ENCODE measurements around the gene IRX3.
"Not testable (repeated sequence)": the region's sequence is repeated elsewhere in the genome, so short reads cannot be mapped to it uniquely, and the experiment has no call there.

Gene IRX3

GRCh38 chr16:54275956-54276355, 10.6 kb downstream of the IRX3 start:
- DNase-seq (ENCODE audit: low spot score): no peak

DNA sequence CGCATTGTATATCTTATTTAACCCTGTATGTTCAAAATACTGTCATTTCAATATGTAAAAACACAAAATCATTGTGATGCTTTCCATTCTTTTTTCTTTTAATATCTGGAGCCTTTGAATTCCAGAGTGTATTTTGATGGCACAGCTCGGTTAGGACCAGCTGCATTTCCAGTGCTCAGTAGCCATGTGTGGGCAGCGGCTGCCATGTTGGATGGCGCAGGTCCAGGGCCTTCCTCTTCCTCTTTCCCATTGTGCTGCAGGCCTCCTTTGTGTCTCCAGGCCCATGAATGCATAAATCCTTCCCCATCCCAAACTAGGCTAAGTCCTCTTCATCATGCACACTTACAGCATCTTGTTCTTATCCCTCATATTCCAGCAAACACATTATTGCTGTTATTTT, 13.0 kb downstream of the IRX3 start:
- DNase-seq (ENCODE audit: low spot score): no peak

- no peak for DNase-seq (ENCODE audit: low spot score)
Observed at GRCh38 chr16:54270711-54271110, 15.9 kb downstream of the IRX3 start.

- DNase-seq (ENCODE audit: low spot score): no peak
Observed at GRCh38 chr16:54269461-54269860, 17.1 kb downstream of the IRX3 start.

DNA sequence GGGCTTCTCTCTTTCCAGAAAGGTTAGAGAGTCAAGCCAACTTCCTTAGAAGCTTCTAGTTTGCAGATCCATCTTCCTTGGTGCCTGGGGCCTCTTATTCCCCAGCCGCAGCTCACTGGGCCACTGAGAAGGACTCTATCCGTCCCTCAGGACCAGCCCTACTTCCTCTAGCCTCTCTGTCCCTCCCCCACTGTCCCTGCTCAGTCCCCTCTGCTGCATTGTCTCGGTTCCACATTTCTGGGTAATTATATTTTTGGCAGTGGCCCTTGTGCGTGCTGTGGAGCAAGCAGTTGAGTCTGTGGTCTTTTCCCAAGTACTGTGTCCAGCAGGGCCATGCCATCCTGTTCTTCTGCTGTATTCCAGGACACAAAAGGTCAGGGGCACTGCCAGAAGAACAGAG, 17.8 kb downstream of the IRX3 start:
- DNase-seq (ENCODE audit: low spot score): no peak

DNA sequence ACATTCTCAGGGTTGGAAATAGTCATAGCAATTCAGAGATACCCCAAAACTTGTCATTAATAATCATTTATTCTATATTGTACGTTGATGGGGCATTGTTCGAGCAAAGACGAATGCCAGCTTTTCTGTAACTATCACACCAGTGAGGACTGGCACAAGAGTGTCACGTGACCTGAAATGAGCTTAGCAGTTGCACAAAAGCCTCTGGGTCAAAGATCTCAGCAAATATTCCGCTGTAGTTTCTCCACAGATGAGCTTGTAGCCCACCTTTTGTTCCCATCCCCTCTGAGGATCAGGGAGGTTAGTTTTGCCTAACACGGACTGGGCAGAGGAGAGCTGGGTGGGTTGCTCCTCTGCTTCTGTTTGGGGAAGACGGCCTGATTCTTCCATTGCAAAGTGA, 18.2 kb downstream of the IRX3 start:
- no peak for DNase-seq (ENCODE audit: low spot score)

DNA sequence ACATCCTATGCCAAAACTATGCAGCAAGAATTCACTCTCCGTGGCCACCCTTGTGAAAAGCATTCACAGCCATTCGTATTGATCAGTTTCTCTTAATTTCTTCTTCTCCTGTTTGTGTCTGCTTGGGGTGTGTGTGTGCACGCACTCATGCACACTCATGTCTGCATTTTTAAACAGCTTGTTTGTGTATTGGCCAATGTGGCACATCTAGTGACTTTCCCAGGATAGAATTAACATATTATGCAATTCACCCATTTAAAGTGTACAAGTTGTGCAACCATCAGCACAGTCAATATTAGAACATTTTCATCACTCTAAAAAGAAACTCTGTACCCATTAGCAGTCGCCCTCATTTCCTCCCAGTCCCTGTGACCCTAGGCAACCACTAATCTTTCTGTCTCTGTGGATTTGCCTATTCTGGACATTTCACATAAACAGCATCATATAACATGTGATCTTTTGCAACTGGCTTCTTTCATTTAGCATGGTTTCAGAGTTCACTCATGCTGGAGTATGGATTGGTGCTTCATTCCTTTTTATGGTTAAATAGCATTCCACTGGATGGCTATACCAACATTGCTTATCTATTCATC, 20.1 kb downstream of the IRX3 start:
- DNase-seq (ENCODE audit: low spot score): no peak

GRCh38 chr16:54265575-54266107, 20.9 kb downstream of the IRX3 start:
- DNase-seq (ENCODE audit: low spot score): no peak

DNA sequence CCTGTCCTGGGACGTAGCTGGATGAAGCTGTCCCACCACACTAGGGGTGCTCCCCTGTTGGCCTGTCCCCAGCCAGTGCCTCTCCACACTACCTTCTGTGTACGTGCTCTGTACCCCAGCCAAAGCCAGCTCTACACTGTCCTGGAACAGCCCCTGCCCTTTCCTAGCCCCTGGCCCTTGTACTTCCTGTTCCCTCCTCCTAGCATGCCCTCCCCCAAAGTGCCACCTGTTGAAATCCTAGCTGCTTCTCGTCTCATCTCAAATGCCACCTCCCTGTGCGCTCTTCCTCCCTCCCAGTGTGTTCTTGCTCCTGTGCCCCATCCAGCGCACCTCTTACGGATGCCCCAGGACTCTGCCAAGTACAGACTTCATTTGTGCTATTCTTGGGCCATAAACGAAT, 33.5 kb downstream of the IRX3 start:
- no peak for DNase-seq (ENCODE audit: low spot score)

DNA sequence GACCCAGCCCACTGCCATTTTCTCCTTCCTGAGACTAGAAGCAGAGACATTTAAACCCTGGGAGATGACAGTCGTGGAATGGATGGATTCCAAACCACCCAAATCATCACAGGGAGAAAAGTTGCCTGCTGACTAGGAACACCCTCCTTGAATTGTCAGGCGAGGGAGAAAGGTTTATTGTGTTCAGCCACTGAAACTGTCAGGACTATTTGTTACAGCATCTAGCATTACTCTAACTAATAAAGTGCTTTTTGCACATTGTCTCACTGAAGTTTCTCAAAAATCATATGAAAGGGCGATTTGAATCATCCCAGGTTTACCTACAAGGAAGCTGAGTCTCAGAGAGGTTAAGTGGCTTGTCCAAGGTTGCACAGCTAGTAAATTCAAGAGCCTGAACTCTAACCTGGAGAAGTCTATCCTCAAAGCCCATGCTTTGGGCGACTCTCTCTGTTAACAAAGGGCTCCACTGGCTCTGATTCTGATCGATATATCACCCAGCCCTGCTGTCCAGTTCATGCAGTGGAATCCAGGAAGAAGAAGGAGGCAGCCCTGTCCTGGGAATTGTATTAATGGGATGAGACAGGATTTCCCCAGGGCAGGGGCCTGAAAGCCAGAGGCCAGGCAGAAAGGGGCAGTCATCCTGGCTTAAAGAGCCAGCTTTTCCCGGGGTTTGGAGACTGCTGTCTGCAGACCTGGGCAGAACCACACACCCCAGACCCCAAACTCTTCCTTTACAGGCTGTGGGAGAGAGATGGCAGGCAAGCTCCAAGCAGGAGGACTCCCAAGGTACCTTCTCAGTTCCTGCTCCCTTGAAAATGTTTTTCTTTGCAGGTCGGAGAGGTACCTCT, 37.5 kb downstream of the IRX3 start:
- DNase-seq (ENCODE audit: low spot score): no peak

- DNase-seq (ENCODE audit: low spot score): not testable (repeated sequence)
Observed at GRCh38 chr16:54247705-54248104, 38.9 kb downstream of the IRX3 start.

DNA sequence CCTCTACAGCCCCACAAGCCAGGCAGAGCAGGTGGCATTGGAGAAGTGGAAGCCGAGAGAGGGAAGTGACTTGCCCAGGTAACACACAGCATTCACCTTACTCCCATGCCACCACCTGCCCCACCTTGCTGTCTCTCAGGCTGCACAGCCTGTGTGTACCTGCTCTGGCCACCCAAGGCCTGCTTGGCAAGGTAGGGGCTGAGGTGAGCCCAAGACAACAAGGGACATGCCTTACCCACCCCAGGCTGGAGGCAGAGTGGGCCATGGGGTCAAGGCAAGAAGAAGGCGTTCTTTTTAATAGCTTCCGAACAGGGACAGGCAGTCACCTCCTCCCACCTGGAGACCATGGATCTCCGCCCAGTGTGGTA, 40.1 kb downstream of the IRX3 start:
- no peak for DNase-seq (ENCODE audit: low spot score)

DNA sequence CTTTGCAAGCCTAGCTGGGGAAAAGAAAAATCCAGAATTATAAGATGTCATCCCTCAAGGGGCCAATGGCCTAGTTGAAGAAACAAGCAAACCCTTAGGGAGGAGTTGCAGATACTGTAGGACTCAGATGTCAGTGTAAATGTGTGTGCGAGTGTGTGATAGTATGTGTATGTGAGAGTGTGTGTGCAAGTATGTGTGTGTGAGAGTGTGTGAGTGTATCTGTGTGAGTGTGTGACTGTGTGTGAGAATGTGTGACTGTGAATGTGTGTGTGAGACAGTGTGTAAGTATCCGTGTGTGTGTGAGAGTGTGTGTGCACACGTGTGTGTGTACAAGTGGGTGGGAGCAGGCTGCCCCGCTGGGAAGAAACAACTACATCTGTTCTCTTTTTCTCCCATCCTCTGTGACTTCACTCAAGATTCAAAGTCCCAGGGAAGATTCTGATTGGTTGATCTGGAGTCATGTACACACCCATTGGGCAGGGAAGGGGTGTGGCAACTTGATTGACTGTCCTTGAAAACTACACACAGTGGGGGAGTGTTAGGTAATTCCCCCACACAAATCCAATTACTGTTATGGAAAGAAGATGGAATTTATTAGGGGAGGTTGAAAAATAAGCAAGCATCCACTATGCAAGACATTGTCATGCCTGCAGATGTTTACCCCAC, 40.7 kb downstream of the IRX3 start:
- no peak for DNase-seq (ENCODE audit: low spot score)

DNA sequence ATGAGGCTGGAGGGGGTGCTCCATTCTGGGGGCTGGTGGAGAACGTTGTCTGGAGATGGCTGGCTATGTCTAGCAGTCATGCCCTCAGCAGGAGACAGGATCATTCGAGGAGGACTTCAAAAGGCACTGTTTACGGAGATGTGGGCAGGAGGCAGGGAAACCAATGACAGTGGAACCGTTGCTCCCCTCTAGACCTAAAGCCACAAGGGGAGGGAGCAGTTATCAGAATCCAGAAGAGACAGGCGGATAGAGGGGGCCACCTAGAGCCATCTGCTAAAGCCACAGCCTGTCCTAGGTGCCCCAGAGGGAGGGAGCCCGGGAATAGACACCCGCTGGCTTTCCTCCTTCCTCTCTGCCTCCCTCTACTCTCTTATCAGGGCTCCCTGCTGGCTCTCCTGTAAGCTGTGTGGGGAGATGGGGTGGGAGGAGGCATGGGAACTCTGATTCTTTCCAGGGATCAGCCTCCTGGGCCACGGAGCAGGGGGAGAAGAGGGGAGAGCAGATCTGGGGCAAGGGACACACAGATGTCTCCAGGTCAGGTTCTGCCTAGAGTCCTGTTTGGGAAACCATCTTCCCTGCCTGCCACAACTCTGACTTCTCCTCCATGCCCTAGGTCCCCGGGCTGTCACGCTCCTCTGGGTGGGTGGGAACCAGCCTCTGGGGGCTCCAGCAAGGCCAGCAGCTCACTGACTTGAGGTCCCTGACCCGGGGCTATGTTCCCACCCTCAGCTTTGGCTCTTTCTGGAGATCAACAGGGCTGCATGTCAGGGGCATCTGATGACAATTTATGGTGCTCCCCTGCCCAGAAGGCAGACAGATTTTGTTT, 42.3 kb downstream of the IRX3 start:
- no peak for DNase-seq (ENCODE audit: low spot score)

DNA sequence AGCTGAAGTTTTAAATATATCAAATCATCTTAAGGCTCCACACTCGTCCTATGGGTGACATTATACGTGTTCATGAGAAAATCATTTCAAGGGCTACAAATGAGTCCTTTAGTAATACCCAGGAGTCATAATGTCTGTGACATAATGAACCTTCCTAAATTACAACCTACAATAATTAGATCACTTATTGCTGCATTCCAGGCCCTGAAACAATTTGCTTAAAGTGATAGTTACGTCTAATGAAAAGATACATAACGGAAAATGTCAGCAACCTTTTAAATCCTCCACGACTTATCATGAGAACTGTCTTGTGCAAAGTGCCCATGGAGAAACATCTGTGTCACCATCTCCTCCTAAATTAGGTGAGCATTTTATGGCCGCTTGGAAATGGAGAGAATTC, 43.4 kb downstream of the IRX3 start:
- DNase-seq (ENCODE audit: low spot score): no peak

DNA sequence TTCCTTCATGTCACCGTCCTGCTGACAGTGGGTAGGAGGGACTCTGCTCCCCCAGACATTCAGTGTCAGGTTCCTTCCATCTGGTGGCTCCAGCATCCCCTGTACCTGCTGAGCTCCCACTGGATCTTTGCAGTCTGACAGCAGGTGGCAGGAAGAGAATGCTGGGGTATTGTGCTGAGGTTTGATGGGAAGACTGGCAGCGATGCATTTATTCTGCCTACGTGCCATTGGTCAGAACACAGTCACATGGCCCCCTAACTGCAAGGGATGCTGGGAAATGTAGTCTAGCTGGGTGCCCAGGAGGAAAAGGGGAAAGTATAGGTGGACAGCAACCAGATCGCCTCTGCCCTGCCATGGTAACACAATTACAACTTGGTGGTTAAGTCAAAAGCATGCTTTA, 44.4 kb downstream of the IRX3 start:
- DNase-seq (ENCODE audit: low spot score): peak; percentile 79

GRCh38 chr16:54241525-54241924, 45.1 kb downstream of the IRX3 start:
- DNase-seq (ENCODE audit: low spot score): peak; percentile 36

DNA sequence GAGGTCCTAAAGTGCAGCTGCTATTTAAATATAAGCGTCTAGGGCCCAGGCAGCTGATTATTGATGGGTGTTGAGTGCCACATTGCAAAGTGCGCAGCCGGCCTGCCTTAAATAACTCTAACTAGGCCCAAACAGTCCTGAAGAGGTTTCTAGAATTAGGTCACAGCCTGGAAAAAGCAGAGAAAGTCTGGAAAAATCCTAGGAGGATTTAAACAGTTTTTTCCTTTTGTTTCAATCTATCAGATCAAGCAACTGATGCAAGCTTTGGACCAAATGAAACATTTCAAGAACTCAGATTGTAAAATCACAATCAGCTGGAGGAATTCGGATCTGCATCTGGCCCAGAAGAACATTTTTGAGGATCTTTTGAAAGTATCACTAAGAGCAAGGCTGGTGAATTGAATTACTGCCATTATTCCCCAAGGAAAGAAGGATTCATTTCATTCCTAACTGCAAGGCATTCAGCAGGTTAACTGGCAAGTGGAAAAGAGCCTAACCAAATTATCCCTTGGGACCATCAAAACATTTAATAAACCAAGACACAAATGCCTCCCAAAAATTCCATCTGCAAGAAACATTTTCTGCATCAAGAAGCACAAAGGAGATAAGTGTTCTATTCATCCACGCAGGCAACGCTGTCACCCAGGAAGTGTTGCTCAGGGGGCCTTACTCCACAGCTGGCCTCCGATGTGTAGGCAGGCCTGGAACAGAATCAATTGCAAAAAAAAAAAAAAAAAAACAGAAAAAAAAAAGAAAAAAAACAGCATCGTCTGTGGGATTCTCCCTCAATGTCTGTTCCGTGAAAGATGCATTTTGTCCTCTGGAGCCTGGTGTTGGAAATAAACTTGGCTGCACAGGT, 46.1 kb downstream of the IRX3 start:
- DNase-seq (ENCODE audit: low spot score): no peak

DNA sequence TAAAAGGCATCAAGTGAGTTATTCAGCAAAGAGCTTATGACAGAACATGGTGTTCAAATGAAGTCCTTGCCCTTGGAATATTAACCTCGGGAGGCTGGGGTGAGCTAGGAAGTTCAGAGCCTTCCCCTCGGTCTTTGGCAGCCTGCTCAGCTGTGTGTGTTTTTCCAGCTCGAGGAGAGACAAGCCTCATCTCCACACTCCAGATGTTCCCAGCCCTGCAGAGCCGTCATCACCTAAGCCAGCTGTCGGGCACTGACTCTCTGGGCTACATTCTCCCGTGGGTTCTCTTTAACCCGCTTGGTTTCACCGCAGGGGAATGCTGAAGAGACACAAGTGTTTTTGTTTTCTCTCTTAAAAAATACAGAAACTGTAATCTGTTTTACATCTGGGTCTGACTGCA, 47.1 kb downstream of the IRX3 start:
- DNase-seq (ENCODE audit: low spot score): no peak

DNA sequence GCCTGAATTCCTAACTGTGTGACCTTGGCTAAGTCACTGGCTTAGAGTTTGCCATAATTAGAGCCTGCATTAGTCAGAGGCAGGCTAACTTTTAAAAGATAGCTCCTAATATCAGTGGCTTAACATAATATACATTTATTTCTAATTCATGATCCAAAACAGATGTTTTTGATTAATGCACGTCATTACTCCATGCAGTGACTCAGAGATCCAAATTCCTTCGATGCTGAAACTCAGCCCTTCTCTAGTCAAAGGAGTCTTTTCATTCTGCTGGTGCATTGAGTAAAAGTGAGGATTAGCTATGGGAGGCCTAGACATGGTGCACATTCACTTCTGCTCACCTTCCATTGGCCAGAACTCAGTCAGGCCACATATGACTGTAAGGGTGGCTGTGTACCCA, 49.8 kb downstream of the IRX3 start:
- DNase-seq (ENCODE audit: low spot score): no peak

DNA sequence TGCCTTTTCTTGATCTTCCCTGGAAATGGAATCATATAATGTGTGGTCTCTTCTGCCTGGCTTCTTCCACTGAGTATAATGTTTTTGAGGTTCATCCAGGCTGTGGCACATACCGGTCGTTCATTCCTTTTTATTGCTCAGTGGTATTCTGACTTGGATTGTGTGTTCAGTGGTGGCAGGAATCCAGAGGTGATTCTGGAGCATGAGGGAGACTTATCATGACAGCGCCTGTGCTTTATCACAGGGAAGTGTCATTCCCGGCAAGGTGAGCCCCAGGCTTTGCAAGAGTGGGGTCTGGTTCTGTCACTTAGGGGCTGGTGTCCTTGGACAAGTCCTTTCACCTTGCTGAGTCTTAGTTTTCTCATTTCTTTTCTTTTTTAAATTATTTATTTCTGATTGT, 53.0 kb downstream of the IRX3 start:
- no peak for DNase-seq (ENCODE audit: low spot score)

Data from iPS-NIHi11 (cell line).